NCI-H1092 (cell line): ENCODE measurements around the gene PTGIR.
A peak's percentile ranks its signal among the peaks of the same experiment; 100 is the strongest.

ENCODE experiments used
- DNase-seq: peaks from one replicate; lab custom pipeline; 2025; lab: John Stamatoyannopoulos, UW

PTGIR gene, protein sequence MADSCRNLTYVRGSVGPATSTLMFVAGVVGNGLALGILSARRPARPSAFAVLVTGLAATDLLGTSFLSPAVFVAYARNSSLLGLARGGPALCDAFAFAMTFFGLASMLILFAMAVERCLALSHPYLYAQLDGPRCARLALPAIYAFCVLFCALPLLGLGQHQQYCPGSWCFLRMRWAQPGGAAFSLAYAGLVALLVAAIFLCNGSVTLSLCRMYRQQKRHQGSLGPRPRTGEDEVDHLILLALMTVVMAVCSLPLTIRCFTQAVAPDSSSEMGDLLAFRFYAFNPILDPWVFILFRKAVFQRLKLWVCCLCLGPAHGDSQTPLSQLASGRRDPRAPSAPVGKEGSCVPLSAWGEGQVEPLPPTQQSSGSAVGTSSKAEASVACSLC

DNA sequence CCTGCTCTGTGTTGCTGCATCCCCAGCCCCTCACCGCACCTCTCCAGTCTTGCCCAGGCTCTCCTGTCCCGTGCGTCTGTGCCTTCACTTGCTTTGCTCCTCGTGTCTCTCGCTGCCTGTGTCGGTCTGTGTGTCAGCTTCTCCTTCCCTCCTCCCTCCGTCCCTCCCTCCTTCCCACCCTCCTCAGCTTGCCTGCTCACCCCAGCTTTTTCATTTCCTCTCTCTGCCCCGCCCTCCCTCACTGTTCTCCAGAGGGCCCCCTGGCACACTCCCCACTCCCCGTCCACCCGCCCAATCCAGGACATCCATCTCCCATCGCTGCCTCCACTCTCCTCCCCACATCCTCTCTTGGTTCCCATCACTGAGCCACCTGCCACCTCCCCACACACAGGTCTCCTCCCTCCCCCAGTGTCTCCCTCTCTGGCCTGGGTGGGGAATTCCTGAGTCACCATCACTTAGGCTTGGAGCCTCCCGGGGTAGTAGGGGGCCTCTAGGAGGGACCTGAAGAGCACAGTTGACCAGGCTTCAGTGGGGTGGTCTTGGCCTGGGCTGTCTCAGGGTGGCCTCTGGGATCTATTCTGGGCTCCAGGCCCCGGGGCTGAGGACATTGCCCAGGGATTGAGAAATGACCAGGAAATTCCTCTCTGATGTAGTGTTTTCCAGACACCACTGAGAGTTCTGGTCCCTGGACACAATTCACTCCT, at the start of gene PTGIR:
Gene PTGIR (minus strand): TSS at position 132 of the 704 bp plus-strand sequence. CDS start 864 bp downstream, outside the sequence.
- no peak for DNase-seq

DNA sequence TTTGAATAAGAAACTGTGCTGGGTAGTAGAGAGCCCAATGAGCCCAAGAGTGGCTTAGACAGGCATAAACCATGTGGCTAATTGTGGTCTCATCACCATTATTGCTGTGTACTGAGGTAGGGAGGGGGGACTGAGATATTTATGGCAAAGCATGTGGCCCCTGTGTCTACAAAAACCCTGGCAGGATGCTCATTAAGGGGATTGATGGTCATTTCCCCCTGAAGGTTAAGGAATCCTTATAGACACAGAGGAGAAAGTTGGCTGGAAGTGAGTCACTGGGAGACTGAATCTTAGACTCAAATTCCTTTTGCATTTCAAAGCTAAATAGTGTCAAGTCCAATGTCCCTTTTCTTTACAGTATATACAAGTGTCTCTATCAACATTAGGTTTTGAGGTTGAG, 45.9 kb upstream of the PTGIR start:
- DNase-seq = no peak

DNA sequence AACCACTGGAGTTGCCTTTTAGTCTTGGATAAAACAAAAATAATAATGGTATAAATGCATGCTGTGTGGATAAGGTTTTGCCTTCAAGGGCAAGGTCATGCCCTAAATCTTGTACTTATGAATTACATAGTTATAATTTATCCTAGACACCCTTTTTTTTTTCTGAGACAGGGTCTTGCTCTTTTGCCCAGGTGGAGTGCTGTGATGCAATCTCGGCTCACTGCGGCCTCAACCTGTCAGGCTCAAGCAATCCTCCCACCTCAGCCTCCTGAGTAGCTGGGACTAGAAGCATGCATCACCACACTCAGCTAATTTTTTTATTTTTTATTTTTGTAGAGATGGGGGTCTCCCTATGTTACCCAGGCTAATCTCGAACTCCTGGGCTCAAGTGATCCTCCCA, 43.8 kb upstream of the PTGIR start:
- DNase-seq = no peak

DNA sequence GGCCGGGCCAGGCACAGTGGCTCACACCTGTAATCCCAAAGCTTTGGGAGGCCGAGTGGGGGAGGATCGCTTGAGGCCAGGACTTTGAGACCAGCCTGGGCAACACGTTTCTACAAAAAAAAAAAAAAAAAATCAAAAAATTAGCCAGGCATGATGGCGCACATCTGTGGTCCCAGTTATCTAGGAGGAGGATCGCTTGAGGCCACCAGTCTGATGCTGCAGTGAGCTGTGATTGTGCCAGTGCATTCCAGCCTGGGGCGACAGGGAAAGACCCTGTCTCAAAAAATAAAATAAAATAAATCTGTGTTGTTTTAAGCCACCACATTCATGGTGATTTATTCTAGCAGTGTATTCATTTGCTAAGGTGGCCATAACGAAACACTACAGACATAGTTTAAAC, 40.2 kb upstream of the PTGIR start:
- DNase-seq = no peak

DNA sequence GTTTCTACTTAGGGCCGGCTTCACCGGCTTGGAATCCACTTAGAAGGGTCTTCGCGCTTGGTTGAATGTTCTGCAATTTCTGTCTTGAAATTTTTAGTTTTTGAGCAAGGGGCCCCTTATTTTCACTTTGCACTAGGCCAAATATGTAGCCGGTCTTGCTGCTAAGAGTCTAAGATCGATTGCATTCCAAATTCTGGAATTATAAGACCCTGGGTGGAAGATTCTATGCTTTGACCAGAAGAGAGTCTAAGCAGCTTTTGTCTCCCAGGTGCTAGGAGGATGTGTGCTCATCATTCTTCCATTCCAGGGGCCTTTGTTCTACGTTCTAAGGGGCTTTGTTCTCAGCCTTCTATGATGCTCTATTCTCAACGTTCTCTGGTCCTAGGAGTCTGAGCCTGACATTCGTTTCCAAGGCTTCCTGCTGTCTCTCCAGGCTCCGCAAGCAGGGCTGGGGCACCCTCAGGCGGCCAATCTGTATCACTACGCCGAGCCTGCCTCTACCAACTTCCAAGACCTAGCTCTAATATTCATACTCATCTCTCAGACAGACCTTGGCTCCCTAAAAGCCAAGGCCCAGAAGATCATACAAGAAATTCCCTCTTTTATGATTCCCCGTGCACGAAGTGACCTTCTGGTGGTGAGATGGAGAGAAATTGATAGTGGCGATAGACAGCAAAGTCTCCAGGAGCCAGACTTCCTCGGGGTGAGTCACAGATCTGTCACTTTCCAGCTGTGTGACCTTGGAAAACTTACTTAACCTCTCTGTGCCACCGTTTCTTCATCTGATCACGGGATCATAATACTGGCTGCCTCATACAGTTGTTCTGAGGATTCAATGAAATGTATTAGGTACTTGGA, 37.1 kb upstream of the PTGIR start:
- DNase-seq = peak; percentile 65

DNA sequence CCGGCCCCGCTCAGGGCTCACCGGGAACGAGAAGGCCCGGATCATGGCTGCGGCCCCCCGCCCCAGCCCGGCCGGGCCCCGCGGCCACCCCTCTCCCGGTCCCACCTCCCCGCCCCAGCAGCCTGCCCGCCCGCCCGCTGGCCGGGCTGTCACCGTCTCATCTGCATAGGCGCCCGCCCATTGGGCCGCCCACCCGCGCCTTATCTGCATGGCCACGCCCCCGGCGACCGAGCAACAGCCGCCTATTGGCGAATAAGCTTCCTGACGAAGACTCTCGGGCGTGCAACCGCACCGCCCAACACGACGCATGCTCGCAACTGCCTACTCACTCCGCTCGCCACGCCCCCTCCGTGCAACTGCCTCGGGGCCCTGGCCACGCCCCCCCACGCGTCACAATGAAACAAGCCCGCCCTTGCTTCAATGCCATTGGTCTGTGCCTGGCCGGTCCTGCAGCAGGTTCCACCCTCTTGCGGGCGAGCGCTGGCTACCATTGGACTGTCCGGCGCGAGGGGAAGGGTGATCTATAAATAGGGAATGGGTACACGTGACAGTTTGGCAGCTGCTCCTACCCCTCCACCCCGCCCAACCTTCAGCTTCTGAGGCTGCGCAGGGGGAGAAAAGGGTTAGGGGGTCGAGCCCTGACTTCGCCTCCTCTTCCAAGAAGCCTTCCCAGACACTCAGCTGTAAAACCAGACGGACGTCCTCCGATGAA, 36.3 kb upstream of the PTGIR start, which contains the start of gene DACT3:
Gene DACT3 (minus strand): TSS at position 163 of the 712 bp plus-strand sequence. CDS start 118 bp downstream, at position 45.
- peak; percentile 98 for DNase-seq

DNA sequence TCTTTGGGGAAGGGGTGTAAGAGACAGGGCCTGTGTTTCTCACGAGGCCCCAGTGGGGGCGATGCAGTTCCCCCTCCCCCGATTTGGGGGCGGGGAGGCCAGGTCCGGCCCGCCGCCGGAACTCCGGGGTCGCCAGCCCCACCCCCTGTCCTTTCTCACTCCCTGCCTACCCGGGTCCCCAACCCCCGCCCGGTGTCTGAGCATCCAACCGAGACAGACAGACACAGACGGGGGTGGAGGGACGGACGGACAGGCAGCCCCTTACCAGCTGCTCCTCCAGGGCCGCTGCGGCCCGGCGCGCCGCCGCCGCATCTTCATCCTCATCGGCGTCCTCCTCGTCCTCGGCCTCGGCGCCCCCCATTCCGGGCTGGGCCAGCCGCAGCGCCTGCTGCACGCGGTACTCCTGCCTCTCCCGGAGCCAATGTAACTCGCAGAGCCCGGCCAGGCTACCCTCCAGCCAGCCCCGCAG, 35.7 kb upstream of the PTGIR start:
- no peak for DNase-seq

DNA sequence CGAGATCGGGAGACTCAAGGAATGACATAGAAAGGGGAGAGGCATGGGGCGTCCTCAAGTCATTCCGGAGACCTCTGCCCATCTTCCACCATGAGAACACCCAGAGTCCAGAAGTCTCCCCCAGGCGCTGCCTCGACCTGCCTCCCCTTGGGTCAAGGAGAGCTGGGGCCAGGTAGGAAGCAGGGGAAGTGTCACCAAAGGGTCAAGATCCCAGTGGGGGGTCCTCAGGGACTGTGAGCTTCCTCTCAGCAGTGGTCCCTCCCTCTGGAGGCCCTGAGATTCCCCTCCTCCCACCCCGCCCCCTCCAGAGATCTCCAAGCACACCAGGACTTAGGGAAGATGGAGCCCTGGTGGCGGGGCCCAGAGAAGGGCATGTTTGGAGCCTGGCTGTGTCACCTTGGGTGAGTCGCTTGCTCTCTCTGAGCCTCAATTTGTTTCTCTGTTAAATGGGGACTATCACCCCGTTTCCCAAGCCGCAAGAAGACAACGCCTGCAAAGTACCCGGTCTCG, 35.2 kb upstream of the PTGIR start:
- DNase-seq = no peak

DNA sequence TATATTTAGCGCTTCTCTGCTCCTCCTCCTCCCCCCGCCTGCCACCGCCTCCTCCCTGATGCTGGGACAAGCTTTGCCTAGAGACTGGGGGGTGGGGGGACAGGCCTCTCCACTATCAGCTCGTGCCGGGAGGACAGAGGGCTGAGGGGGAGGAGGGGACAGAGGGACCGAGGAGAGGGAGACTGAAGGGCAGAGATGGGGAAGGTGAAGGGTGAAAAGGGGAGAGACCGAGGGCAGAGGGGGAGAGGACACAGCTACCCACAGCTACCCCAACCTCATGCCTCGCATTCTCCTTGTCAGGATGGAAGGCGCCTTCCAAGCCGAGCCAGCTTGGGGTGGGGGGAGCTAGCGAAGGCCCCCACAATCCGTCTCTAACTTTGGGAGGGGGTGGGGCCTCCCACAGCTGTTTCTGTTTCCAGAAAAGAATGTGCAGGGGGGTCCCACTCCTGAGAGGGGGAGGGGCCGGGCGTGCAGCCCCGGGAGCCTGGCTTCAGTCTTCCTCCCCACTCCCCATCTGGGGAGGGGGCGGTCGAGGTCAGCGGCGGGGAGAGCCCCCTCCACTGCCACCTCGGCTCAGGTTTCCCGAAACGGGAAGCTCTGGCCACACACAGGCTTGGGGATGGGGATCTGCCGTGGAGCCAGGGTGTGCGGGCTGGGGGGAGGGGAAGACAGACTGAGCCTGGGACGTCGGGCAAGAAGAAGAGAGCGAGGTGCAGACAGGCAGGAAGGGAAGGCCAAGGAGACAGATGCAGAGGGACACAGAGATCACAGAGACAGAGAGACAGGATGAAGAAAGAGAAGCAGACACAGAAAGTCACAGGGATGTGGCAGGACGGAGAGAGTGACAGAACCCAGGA, 34.5 kb upstream of the PTGIR start:
- no peak for DNase-seq

DNA sequence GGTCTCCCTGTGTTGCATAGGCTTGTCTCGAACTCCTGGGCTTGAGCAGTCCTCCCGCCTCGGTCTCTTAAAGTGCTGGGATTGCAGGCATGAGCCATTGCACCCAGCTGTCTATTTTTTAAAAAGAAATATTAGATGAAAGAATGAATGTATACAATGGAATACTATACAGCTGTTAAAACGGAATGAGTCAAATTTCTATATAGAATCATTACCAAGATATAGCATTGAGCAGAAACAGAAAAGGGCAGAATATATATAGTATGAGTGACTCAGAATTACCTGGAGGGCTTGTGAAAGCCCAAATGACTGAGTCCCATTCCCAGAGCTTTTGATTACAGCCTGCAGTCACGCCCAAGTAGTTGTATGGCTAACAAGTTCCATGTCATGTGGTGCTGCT, 31.7 kb upstream of the PTGIR start:
- no peak for DNase-seq

DNA sequence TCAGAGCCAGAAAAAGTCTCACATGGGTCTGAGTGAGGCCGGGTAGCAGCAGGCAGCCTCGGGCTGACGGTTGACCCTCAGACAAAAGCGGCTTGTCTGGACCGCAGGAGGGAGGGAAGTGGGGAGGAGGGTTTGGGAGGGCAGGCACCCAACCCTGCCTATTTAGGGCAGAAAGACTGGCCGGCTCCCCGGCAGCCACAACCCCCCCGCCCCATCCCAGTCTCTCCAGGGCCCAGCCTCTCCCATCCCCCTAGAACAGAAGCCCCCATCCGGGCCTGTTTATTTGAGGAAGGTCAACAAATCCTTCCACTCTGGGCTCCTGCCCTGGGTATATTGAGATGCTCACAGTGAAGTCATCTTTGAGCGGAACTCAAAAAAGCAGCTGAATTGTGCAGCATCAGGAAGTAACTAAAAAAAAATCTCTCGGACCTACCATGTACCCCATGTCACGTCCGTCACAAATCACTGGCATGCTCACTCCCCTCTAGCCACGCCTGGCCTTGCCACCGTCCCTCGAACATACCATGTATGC, 29.8 kb upstream of the PTGIR start:
- no peak for DNase-seq

DNA sequence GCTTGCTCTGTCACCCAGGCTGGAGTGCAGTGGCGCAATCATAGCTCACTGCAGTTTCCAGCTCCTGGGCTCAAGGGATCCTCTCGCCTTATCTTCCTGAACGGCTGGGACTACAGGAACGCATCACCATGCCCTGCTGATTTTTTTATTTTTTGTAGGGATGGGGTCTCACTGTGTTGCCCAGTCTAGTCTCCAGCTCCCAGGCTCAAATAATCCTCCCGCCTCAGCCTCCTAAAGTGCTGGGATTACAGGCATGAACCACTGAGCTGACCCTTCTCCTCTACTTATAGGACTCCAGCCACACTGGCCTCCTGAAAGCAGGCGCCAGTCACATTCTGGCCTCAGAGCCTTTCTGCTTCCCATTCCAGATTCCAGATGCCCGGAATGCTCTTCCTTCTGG, 25.6 kb upstream of the PTGIR start:
- no peak for DNase-seq

DNA sequence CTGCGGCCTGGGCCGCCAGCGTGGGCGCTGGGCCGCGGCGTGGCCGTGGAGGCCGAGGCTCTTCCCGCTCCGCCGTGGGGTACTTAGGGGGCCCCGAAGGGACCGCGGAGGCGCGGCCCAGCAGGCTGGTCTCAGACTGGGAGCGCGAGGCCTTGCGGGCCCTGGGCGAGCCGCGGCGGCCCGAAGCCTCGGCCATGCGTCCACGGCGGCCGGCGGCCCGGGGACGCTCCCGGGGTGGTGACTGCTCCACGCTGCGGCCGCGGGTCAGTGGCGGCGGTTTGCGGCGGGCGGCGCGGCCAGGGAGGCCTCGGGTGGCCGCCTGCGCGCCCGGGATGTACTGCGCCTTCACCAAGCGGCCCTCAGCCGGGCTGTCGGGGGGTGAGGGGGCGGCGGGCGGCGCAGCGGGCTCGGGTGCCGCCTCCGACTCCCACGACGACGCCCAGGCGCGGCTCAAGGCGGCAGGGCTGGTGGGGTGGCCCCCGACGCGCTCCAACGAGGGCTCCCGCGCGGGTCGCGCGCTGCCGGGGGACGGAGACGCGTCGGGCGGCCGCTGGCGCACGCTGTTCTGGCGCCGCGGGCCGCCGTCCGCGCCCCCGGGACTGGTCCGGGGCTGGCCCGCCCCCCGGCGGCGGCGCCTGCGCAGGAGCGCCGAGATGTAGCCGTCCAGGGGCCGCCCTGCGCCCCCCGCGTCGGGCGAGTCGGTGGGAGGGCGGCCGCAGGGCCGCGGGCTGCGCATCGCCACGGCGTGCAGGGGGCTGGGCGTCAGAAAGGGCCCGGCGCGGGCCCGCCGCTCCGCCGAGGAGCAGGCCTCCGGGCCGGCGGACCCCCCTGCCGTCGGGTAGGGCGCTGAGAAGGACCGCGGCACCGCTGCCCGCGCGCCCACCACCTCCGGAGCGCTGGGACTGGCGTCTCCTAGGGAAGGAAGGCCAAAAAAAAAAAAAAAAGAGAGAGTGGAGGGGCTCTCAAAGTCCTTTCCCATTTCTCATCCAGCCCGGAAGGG, 24.4 kb upstream of the PTGIR start:
- no peak for DNase-seq

DNA sequence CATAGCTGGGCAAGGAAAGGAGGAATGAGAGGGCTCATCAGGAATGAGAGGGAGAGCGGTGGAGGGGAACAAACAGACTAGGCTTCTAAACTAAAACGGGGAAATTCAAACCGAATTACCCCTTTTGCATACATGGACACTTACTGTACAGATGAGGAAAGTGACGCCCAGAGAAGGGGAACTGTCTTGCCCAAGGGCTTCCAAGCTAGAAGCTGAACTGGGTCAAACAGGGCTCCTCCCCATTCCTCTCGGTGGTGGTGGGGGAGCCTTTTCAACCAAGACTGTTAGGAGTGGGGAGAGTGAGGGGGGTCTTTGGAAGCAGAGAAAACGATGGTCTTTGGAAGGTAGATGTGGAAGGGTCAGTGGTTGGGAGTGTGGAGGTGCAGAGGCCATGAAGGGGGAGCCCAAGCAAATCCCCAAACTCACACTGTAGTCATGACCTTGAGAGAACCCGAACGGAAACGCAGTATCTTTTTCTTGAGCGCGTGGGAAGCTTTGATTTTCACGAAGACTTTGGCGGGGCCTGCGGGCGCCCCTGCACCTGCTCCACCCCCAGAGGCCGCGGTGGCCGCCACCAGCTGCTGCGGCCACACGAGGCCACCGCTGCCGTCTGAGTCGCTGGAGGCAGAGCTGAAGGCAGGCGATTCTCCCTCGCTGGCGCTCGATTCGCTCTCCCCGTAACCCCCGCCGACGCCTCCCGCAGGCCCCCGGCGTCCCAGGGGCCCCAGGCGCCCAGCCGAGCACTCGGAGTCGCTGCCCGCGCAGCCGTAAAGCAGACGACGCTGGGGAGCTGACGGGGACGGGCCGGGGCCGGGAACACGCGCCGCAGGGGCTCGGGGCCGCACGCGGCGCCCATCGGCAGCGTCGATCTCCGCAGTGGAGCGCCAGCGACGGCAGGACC, 23.4 kb upstream of the PTGIR start:
- DNase-seq = no peak

DNA sequence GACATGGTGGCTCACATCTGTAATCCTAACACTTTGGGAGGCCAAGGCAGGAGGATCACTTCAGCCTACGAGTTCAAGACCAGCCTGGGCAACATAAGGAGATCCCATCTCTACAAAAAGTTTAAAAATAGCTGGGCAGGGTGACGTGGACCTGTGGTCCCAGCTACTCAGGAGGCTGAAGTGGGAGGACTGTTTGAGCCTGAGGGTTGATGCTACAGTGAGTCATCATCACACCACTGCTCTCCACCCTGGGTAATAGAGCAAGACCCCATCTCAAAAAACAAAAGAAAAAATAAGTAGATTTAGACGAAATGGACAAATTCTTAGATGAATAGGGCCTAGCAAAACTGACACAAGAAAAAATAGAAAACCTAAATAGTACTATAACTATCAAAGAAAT, 21.5 kb upstream of the PTGIR start:
- DNase-seq = no peak

DNA sequence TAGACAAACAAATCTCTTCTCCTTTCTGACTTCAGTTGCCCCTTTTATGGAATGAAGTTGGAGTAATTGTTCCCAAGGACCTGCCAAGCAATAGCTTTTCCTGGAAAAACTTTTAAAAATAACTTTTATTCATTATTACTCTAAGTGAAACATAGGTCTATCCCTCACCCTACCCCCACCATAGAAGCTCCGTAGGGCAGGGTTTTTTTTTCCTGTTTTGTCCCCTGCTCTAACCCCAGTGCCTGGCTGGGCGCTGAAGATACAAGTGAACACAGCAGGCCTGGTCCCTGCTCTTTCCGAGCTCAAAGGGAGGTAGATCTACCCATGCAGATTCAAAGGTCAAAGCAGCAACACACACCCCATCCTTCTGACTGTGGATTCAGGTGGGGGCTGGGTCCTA, 19.8 kb upstream of the PTGIR start:
- DNase-seq = no peak

DNA sequence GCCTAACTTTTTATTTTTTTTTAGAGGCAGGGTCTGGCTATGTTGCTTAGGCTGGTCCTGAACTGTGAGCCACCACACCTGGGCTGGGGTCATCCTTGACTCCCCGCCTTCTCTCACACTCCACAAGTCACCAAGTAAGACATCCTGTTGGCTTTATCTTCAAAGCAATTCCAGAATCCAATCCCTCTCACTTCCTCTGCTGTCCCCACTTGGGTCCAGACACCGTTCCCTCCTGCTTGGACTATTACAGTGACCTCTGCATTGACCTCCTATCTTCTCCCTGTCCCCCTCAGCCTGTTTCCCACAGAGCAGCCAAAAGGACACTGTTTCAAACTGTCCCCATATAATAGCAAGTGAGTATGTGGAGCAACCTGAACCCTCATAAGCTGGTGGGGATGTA, 15.8 kb upstream of the PTGIR start:
- DNase-seq = no peak
